Vagina (tissue), 2 donors: ENCODE results near the gene THTPA. TPM values are rescaled to one million over a fixed set of nuclear protein-coding genes. Genes with fewer than 3 reads are reported as not detected.

Experiments
- DNase-seq, 2 donors: peaks; one replicate each; pipeline ENCODE4 v3.0.0-alpha.2; 2017; ENCODE audit errors: extremely low spot score in 2 of 2
- H3K27ac ChIP-seq: fragments of 200-600 bp; sonication (generic); one replicate; pipeline ENCODE4 v1.5.1; 2019
- H3K27me3 ChIP-seq: fragments of 200-600 bp; sonication (generic); one replicate; pipeline ENCODE4 v1.5.1; 2019
- H3K36me3 ChIP-seq, 2 donors: fragments of 200-600 bp; sonication (generic); one replicate each; pipeline ENCODE4 v1.5.1; 2017 to 2019
- H3K4me1 ChIP-seq: fragments of 200-600 bp; sonication (generic); one replicate; pipeline ENCODE4 v1.5.1; 2019
- H3K4me3 ChIP-seq, 2 donors: fragments of 200-600 bp; sonication (generic); 1 replicate in 1 of 2; 2 replicates in 1 of 2; pipeline ENCODE4 v1.5.1; 2016 to 2019
- H3K9me3 ChIP-seq: fragments of 200-600 bp; sonication (generic); one replicate; pipeline ENCODE4 v1.5.1; 2019
- CTCF ChIP-seq, 3 experiments: fragments of 450-650 bp in 2 of 3; fragments of 200-600 bp in 1 of 3; sonication (generic) in 1 of 3; IDR thresholded peaks; one replicate each; pipeline ENCODE4 v1.5.1; 2017 to 2019; ENCODE audit warnings: antibody characterized with exemption in 3 of 3, mild to moderate bottlenecking in 2 of 3, moderate library complexity in 2 of 3
- POLR2A ChIP-seq, 2 donors: fragments of 450-650 bp; IDR thresholded peaks; one replicate each; pipeline ENCODE4 v1.6.1; 2017; ENCODE audit warnings: antibody characterized with exemption in 2 of 2, mild to moderate bottlenecking in 2 of 2, moderate library complexity in 2 of 2
- POLR2AphosphoS5 ChIP-seq, 2 donors: sonication (generic); formaldehyde crosslinking; IDR thresholded peaks; one replicate each; pipeline ENCODE4 v1.9.0; 2017; ENCODE audit warnings: antibody characterized with exemption in 2 of 2, mild to moderate bottlenecking in 2 of 2, low read depth in 1 of 2; ENCODE audit not compliant: insufficient read depth in 1 of 2
- intact Hi-C: fragments of 100-400 bp; cut with DNase I; formaldehyde crosslinking; loops from one replicate; pipeline ENCODE4 v1.15.1; 2023
- total RNA-seq: library from RNA; depleted of rRNA; stranded (reverse); fragments of >200 nt; gene quantifications from one replicate; pipeline ENCODE4 v1.2.3, GENCODE V29; 2016

Gene THTPA
- total RNA-seq, 1 donor from 2014 or later: 15.0 TPM

- no peak for TF ChIP-seq CTCF (IDR thresholded peaks at IDR 0.05)
- no peak for TF ChIP-seq POLR2AphosphoS5 (IDR thresholded peaks at IDR 0.05; ENCODE audit: insufficient read depth in 1 of 2, low read depth in 1 of 2)
- no peak for TF ChIP-seq POLR2A (IDR thresholded peaks at IDR 0.05)
- intact Hi-C loops: no loop called here
- Histone ChIP-seq H3K9me3 (no peaks in the 10 kb centered on the region), H3K4me3 (no peak overlapping the region), H3K36me3 (no peaks in the 10 kb centered on the region), H3K27me3 (no peaks in the 10 kb centered on the region), H3K27ac (no peak overlapping the region), H3K4me1 (no peaks in the 10 kb centered on the region)
- DNase-seq: no peak
Observed at GRCh38 chr14:23514644-23514957, 41.5 kb upstream of the THTPA start.

- no peak for DNase-seq
- H3K4me1 ChIP-seq: no peaks in the 10 kb centered on the region
- H3K9me3 ChIP-seq: no peaks in the 10 kb centered on the region
- no peak overlapping the region for H3K4me3 ChIP-seq
- H3K27ac ChIP-seq: no peak overlapping the region
- intact Hi-C loops: no loop called here
- H3K27me3 ChIP-seq: no peaks in the 10 kb centered on the region
- no peak for TF ChIP-seq CTCF (IDR thresholded peaks at IDR 0.05)
- TF ChIP-seq POLR2A (IDR thresholded peaks at IDR 0.05): no peak
- no peaks in the 10 kb centered on the region for H3K36me3 ChIP-seq
Observed at GRCh38 chr14:23517650-23518326, 38.3 kb upstream of the THTPA start.

GRCh38 chr14:23518709-23519108 lies 37.4 kb upstream of the THTPA start:
- Histone ChIP-seq H3K27ac (no peak overlapping the region), H3K27me3 (no peaks in the 10 kb centered on the region), H3K36me3 (no peaks in the 10 kb centered on the region), H3K4me3 (no peak overlapping the region), H3K4me1 (no peaks in the 10 kb centered on the region), H3K9me3 (no peaks in the 10 kb centered on the region)
- TF ChIP-seq POLR2A (IDR thresholded peaks at IDR 0.05) (no peak), POLR2AphosphoS5 (IDR thresholded peaks at IDR 0.05; ENCODE audit: insufficient read depth in 1 of 2, low read depth in 1 of 2) (no peak), CTCF (IDR thresholded peaks at IDR 0.05) (no peak)
- intact Hi-C loops: no loop called here
- DNase-seq: no peak

GRCh38 chr14:23520899-23521533 lies 35.1 kb upstream of the THTPA start:
- no peaks in the 10 kb centered on the region for H3K36me3 ChIP-seq
- TF ChIP-seq POLR2AphosphoS5 (IDR thresholded peaks at IDR 0.05; ENCODE audit: insufficient read depth in 1 of 2, low read depth in 1 of 2) (no peak), POLR2A (IDR thresholded peaks at IDR 0.05) (no peak), CTCF (IDR thresholded peaks at IDR 0.05) (no peak)
- no peaks in the 10 kb centered on the region for H3K27me3 ChIP-seq
- no peak for DNase-seq
- H3K27ac ChIP-seq: no peak overlapping the region
- H3K4me3 ChIP-seq: no peak overlapping the region
- intact Hi-C loops: no loop called here
- no peaks in the 10 kb centered on the region for H3K9me3 ChIP-seq
- H3K4me1 ChIP-seq: no peaks in the 10 kb centered on the region
